ENCODE results near the gene ETS1.
"Not testable (repeated sequence)": the region's sequence is repeated elsewhere in the genome, so short reads cannot be mapped to it uniquely, and the experiment has no call there.

The ETS1 gene

GRCh38 chr11:128462189-128462588, 125.2 kb downstream of the ETS1 start:
- DNase-seq (ENCODE audit: low read depth), result no peak

- peak; percentile 94 for DNase-seq (ENCODE audit: low read depth)
Observed at GRCh38 chr11:128458321-128458720, 129.0 kb downstream of the ETS1 start.

GRCh38 chr11:128457874-128458273, 129.5 kb downstream of the ETS1 start:
- no peak for DNase-seq (ENCODE audit: low read depth)

DNA sequence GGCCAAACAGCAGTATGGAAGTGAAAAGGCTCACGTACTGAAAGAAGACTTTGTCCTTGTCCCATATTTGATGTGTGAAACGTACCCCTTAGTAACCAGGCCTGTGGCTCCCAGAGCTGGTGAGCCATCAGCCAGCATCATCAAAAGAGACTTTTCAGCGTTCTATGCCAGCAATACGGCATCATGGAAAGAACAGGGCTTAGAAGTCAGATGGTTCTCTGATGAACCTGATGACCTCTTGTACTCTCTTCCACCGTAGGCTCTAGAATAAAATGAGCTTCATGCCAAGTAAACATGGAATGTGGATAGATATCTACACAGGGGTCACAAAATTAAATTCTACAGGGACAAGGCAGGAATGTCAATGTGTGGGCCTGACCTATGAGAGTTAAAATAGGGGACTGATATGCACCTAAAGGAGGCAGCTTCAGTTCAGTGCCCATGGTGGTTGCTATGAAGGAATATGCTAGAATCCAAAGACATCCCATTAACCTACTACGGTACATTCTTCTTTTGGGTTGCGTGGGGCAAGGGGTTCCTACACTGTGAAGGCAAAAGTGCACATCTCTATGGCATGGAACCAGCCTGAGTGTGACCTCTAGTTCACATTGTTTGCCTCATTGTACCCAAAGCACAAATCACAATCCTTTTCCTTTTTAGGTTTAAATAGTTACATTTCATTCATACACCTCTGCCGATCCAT, 130.6 kb downstream of the ETS1 start:
- DNase-seq (ENCODE audit: low read depth), result no peak

DNA sequence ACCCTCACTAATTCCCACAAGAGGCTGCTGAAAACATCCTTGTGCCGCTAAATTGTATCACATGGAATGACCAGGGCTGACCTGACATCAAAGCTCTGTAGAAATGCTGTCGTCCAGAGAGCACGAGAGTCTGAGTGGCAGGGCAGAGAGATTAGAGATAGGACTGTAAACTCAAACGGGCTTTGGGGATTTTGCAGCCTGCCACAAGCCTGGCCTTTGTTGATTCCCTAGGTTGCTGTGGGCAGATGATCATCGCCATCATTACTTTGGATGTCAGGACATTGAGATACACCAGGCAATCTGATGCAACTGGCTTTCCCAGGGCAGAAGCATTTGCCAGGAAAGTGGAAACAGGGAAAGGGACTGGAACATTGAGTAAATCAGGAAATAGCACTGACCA, 131.6 kb downstream of the ETS1 start:
- DNase-seq (ENCODE audit: low read depth), result no peak

DNA sequence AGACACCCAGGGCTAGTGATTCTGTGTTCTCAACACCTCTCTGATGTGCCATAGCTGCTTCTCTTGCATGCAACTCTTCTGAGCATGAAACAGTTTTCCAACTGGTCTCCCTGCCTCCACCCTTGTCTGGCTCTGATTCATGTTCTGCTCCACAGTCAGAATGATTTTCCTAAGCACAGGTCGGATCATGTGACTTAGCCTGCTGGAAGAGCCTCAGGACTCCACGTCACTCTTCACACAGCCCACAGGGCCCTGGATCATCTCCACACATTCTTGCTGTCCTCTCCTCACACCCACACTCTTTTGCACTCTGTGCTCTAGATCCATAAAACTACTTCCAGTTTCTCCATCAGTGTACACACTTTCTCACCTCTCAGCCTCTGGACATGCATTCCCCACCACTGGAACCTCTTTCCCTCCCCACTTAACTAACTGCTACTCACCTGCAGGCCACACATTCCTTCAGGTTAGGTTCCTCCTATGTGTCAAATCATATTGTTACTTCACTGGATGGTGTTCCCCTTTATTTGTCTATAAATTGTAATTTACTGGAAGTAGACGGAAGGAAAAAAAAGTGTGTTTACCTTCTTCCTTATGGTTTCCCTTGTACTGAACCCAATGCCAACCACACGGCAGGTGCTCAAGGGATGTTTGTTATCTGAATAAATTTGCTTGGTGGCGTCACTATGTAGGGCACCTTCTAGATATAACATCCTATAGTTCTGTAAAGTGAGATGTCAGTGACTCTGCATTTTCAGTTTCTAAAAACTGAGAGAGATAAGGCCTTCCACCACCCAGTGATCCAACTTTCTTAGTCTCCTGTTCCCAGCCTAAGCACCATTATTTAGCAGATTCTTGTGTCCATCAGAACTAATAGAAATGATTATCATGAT, 133.7 kb downstream of the ETS1 start:
- peak; percentile 55 for DNase-seq (ENCODE audit: low read depth)

DNA sequence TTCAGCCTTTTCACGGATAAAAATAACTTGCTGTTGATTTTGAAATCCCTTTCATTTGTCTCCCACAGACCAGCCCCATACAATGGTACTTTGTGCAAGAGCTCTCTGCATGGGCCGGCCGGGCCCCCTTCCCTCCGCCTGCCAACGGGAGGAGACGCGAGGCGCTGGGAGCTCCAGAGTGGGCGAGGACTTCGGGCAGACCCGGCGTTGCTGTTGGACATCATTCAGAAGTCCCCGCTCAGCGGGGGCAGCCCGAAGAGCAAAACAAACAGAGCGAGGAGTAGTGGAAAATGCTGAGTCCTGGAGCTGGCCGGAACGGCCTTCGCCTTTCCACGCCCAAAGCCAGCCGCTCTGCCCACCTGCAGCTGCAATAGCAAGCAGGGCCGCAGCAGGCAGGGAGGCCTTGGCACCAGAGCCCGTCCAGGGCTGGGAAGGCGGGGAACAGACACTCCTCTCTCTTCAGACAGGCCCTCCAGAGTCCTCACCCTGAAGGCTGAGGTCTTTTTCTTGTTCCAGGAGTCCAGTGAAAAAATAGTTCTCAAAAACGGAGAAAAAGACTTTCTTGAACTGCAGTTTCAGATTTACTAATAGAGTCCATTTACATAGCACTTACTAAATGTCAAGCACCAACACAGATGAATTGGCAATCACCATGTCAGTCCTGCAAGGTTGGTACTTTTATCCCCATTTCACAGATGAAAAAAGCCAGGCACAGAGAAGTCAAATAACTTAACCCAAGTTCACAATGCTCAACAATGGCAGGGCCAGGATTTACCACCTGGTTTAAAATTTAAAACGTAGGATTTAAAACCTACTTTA, 135.5 kb downstream of the ETS1 start:
- no peak for DNase-seq (ENCODE audit: low read depth)

DNA sequence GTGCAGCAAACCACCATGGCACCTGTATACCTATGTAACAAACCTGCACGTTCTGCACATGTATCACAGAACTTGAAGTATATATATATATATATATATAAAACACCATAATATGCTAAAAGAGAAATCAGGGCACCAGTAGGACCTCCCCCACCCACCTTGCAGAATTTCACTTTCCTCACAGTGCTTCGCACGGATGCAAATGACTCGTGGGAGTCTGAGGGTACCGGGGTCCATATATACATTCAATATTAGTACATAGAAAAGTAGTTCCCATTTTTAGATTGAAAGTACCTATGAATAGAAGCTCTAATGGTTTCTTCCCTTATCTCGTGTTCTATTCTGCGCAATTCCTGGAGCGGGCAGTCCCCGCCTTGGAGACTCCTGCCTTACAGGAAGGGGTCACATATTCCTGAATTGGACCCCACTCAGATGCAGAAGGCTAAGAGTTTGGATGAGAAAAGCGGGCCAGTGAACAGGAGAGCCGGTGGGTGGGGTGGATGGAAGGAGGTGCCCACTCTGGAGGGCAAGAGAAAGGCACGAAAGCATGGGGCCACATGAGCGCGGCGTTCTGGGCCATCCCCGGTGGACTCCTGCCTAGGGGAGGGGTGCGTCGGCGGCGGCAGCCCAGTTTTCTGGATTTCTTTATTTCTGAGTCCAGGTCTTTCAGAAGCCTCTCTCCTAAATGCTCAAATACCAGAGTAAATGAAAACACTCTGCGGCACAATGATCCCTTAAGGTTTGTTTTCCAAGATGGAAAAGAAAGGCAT, 136.3 kb downstream of the ETS1 start:
- no peak for DNase-seq (ENCODE audit: low read depth)

- not testable (repeated sequence) for DNase-seq (ENCODE audit: low read depth)
Observed at GRCh38 chr11:128450425-128450824, 136.9 kb downstream of the ETS1 start.

DNA sequence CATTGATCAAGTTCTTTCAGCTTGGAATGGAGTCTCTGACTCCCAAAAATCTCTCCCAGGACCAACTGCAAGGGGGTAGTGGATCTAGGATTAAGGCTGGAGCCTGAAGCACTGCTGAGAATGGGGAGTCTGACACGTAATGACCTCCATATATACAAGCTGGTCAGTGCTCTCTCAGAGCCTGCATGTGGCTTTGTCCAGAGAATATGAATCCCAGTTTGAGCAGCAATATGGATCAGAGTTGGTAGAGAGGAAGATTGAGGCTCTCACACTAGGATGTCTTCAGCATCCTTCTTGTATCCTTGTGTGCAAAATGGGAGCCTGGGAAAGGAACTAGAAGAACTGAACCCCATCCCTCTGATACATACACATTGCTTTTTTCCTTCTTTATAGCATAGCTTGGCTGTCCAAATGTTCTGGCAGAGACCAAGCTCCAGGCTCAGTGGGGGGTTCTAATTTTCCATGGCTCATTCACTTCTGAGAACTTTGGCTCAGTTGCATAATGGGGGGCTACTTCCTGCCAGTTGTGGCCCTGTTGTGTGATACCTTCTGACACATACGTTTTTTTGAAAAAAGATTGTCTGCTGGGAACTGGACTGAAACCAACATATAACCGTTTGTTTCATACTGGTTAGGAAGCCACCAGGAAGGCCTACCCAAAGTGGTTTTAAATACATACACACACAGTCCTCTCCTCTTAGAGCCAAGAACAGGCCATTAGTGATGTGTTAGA, 138.2 kb downstream of the ETS1 start:
- DNase-seq (ENCODE audit: low read depth), result no peak

DNA sequence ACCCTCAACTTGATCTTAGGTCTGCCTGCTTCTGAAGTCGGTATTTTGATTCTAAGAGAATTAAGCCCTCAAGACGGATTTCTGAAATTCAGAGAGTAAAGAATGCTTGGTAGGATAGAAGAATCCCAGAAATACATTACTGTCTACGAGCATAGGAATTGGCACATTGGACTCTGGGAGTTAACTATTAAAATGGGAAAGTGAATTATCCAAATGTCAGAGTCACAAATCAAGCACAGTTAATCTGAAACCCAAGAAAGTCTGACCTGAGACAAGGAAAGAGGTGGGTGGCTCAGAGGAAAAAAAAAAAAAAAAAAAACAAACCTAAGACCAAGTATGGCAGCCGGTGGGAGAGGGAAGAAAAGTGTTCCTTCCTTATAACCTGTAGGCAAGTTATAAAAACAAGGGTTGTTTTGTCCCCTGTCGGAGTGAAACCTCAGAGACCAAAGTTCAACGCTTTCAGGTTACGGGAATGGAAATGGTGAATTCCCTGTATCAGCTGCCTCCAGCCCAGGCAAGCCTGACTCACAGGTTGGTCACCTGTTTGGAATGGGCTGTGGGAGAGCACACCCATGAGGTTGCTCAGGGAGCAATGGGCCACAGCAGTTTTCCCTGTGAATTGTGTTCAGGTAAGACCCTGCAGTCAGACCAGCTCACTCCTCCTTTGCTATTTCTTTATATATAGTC, 139.0 kb downstream of the ETS1 start:
- DNase-seq (ENCODE audit: low read depth), result peak; percentile 53

- no peak for DNase-seq (ENCODE audit: low read depth)
Observed at GRCh38 chr11:128447233-128447632, 140.1 kb downstream of the ETS1 start.

DNA sequence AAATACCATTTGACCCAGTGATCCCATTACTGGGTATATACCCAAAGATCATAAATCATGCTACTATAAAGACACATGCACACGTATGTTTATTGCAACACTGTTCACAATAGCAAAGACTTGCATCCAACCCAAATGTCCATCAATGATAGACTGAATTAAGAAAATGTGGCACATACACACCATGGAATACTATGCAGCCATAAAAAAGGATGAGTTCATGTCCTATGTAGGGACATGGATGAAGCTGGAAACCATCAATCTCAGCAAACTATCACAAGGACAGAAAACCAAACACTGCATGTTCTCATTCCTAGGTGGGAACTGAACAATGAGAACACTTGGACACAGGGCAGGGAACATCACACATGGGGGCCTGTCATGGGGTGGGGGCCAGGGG, 141.4 kb downstream of the ETS1 start:
- DNase-seq (ENCODE audit: low read depth), result not testable (repeated sequence)

GRCh38 chr11:128437136-128437535, 150.2 kb downstream of the ETS1 start:
- no peak for DNase-seq (ENCODE audit: low read depth)

GRCh38 chr11:128434818-128435217, 152.5 kb downstream of the ETS1 start:
- DNase-seq (ENCODE audit: low read depth), result no peak

DNA sequence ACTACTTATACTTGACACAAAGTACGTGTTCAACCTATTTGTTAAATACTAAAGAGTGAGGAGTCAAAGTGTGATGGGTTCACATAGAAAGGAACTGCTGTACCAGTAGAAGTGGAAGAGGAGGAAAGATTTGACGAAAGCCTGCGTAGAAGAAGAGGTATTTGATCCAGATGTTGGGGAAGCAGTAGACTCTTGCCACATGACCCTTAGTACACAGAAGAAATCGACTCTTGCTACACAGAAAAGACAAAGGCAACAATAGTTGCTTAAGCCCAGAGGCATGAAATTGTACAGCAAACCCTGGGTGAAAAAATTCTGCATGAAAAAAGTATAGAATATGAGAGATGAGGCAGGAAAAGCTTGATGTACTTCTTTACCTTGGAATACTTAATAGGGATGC, 152.9 kb downstream of the ETS1 start:
- no peak for DNase-seq (ENCODE audit: low read depth)

DNA sequence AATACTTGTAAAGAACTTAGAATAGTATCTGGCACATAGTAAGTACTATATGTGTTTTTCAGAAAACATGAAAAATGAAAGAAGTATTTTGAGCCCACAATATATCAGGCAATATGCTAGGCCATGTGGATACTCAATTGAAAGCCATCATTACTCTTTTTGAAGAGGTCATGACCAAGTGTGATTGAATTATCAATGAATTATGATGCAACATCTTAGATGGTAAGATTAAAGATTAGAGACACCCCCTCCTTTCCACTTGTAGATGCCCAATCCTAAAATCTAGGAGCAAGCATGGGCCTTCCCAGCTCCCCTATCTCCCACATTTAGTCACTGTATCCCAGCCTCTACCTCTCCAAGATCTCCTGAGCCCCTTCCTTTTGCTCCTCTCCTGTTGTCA, 154.4 kb downstream of the ETS1 start:
- no peak for DNase-seq (ENCODE audit: low read depth)

DNA sequence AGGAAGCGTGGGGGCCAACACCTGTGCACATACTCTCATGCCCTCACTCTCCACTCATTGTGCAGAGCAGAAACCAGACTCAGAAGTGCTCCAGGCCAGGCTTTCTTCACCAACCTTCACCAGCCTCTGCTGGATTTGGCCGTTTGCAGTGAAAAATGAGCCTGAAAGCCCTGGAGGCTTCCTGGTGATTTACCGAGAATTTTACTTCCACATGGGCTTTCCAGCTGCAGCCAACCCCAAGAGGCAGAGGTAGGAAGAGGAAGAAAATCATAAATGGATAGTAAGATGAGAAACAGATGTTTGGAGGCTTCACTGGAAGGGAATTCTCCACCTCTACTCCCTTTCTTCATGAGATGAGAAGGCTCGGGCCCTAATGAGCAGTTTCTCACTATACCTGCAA, 155.4 kb downstream of the ETS1 start:
- DNase-seq (ENCODE audit: low read depth), result no peak

- DNase-seq (ENCODE audit: low read depth), result no peak
Observed at GRCh38 chr11:128428935-128429334, 158.4 kb downstream of the ETS1 start.

DNA sequence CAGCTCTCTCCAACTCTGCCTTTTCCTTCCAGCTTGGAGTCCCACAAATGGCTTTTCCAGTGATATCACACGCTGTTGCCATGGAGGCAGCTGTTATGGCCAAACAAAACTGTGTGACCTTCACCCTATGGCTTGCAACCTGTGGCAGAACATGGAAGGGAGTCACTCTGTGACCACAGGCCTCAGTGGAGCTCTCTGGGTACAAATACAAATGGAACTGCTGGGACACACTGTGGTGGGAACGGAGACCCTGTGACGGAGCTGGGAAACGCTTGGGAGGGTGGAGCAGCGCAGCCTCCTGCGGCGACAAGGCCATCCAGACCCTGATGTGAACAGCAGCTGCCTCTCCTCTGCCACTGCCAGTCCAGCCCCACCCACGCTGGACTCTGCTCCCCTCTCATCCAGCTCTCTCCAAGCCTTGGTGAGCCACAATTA, 162.5 kb downstream of the ETS1 start:
- no peak for DNase-seq (ENCODE audit: low read depth)

Data from HS-5 (cell line).